ENCODE results near the gene VEPH1. TPM values are rescaled to one million over a fixed set of nuclear protein-coding genes. Genes with fewer than 3 reads are reported as not detected.

VEPH1 gene
- polyA plus RNA-seq, 2 of the 4 experiments (the other 2 are of a cell fraction) = 0.04 to 0.16 TPM

DNA sequence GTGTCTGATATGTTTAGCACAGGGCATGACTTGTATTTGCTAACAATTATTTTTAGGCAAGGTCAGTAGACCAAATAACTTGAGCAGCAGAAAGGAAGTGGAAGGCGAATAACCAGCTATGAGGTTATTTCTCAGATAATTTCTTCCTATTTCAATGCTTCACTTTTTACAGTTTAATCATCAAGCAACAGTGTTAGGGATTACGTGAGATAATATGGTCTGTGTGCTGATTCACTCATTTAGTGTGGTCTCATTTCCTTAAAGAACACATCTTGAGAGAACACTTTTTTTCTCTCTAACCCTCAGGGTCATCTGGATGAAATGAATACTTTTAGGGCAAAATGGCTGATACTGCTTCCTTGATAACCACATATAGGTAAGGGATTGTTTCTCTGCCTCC lies 217.2 kb downstream of the VEPH1 start (continued):
- TF ChIP-seq REST (IDR thresholded peaks at IDR 0.05) (no peak), KDM1A (IDR thresholded peaks at IDR 0.05; ENCODE audit: low read depth) (no peak), HOXB5 (CRISPR knock-in tag; IDR thresholded peaks at IDR 0.05) (no peak), NR3C1 (IDR thresholded peaks at IDR 0.05) (no peak)
- TF ChIP-seq, protein P1, sequence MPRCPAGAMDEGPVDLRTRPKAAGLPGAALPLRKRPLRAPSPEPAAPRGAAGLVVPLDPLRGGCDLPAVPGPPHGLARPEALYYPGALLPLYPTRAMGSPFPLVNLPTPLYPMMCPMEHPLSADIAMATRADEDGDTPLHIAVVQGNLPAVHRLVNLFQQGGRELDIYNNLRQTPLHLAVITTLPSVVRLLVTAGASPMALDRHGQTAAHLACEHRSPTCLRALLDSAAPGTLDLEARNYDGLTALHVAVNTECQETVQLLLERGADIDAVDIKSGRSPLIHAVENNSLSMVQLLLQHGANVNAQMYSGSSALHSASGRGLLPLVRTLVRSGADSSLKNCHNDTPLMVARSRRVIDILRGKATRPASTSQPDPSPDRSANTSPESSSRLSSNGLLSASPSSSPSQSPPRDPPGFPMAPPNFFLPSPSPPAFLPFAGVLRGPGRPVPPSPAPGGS (IDR thresholded peaks at IDR 0.05) = no peak

DNA sequence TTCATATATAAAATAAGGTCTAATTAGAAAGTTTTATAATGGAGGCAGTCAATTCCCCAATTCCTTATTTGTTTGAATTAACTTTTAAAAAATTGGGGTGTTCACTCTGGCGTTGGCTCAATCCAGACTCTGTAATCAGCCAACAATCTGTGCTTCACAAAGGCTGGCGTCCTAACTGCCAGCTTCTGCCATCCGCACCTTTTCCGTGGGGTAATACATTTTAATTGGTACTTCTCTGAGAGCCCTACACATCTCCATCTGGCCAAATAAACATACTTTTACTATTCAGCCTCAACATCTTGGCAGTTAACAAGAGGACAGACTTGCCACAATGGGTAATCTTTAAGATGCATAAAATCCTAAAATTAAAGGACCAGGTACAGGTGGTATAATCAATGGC lies 218.1 kb downstream of the VEPH1 start:
- DNase-seq (ENCODE audit: low read depth in 1 of 2, low spot score in 1 of 2) = no peak
- no peak for ATAC-seq
- CTCF ChIA-PET = no interaction called here
- H3K4me1 ChIP-seq = no peaks in the 10 kb centered on the region; the same call in 2 of the 3 replicates
- no peak overlapping the region for H3K4me3 ChIP-seq
- FAIRE-seq = no peak
- 73% methylated on average over 4 of the region's 4 CpGs for WGBS (ENCODE audit: missing lambda C conversion rate)
- no peaks in the 10 kb centered on the region for H3K9me3 ChIP-seq
- H3K4me2 ChIP-seq = no peak overlapping the region
- POLR2A ChIA-PET = no interaction called here
- H3K27ac ChIP-seq = no peak overlapping the region
- TF ChIP-seq JUN (IDR thresholded peaks at IDR 0.05) = no peak
- no peak for TF ChIP-seq ZFP36 (IDR thresholded peaks at IDR 0.05; ENCODE audit: borderline replicate concordance, partially characterized antibody)
- no peak for TF ChIP-seq FOSB (CRISPR knock-in tag; IDR thresholded peaks at IDR 0.05)
- TF ChIP-seq HOXB5 (CRISPR knock-in tag; IDR thresholded peaks at IDR 0.05) = no peak
- TF ChIP-seq MAZ (IDR thresholded peaks at IDR 0.05; ENCODE audit: borderline replicate concordance, low read depth, low read length) = no peak
- TF ChIP-seq CBX8 (IDR thresholded peaks at IDR 0.05) = no peak

GRCh38 chr3:157284688-157285087 lies 218.5 kb downstream of the VEPH1 start:
- 26% methylated on average over 1 of the region's 1 CpG for WGBS (ENCODE audit: missing lambda C conversion rate)
- ChIA-PET POLR2A (no interaction called here), CTCF (no interaction called here)
- Histone ChIP-seq H3K9me3 (no peaks in the 10 kb centered on the region), H3K4me1 (no peaks in the 10 kb centered on the region; the same call in 2 of the 3 replicates), H3K4me2 (no peak overlapping the region), H3K27ac (no peak overlapping the region), H3K4me3 (no peak overlapping the region)
- DNase-seq (ENCODE audit: low read depth in 1 of 2, low spot score in 1 of 2) = no peak
- no peak for ATAC-seq
- TF ChIP-seq TFCP2L1 (CRISPR knock-in tag; IDR thresholded peaks at IDR 0.05) (no peak), GATA3 (IDR thresholded peaks at IDR 0.05; ENCODE audit: borderline replicate concordance) (no peak), ESRRA (IDR thresholded peaks at IDR 0.05; ENCODE audit: borderline replicate concordance, low read length) (no peak), NPAS2 (CRISPR knock-in tag; IDR thresholded peaks at IDR 0.05; ENCODE audit: borderline replicate concordance) (no peak), MAFK (IDR thresholded peaks at IDR 0.05; ENCODE audit: partially characterized antibody) (no peak), FOSB (CRISPR knock-in tag; IDR thresholded peaks at IDR 0.05) (no peak), E2F6 (IDR thresholded peaks at IDR 0.05; ENCODE audit: borderline replicate concordance, low read depth) (no peak), REST (IDR thresholded peaks at IDR 0.05) (no peak), CEBPB (IDR thresholded peaks at IDR 0.05) (no peak), SREBF2 (IDR thresholded peaks at IDR 0.05) (no peak), RARB (CRISPR knock-in tag; IDR thresholded peaks at IDR 0.05) (no peak), EHMT2 (IDR thresholded peaks at IDR 0.05; ENCODE audit: low read depth) (no peak)
- TF ChIP-seq, protein P2, sequence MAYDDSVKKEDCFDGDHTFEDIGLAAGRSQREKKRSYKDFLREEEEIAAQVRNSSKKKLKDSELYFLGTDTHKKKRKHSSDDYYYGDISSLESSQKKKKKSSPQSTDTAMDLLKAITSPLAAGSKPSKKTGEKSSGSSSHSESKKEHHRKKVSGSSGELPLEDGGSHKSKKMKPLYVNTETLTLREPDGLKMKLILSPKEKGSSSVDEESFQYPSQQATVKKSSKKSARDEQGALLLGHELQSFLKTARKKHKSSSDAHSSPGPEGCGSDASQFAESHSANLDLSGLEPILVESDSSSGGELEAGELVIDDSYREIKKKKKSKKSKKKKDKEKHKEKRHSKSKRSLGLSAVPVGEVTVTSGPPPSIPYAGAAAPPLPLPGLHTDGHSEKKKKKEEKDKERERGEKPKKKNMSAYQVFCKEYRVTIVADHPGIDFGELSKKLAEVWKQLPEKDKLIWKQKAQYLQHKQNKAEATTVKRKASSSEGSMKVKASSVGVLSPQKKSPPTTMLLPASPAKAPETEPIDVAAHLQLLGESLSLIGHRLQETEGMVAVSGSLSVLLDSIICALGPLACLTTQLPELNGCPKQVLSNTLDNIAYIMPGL (CRISPR knock-in tag; IDR thresholded peaks at IDR 0.05; ENCODE audit: borderline replicate concordance) = no peak
- TF ChIP-seq, protein P3, sequence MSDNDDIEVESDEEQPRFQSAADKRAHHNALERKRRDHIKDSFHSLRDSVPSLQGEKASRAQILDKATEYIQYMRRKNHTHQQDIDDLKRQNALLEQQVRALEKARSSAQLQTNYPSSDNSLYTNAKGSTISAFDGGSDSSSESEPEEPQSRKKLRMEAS (IDR thresholded peaks at IDR 0.05) = no peak
- TF ChIP-seq, protein P4, sequence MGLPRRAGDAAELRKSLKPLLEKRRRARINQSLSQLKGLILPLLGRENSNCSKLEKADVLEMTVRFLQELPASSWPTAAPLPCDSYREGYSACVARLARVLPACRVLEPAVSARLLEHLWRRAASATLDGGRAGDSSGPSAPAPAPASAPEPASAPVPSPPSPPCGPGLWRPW (IDR thresholded peaks at IDR 0.05) = no peak
- no peak for FAIRE-seq

All from A549 (cell line).